Astrocyte of the cerebellum (primary cell): Measurements from ENCODE around the gene NPIPB6.
A peak's percentile ranks its signal among the peaks of the same experiment; 100 is the strongest.
"Not testable (repeated sequence)": the region's sequence is repeated elsewhere in the genome, so short reads cannot be mapped to it uniquely, and the experiment has no call there.

Experiments
- DNase-seq: peaks from one replicate; pipeline ENCODE4 v3.0.0-alpha.2; 2011; ENCODE audit warnings: low read depth
- H3K4me3 ChIP-seq: 2 replicates; pipeline ENCODE4 v1.5.1; 2011; ENCODE audit warnings: mild to moderate bottlenecking, low read depth, low read length, moderate library complexity
- in situ Hi-C: cut with HindIII; loops from 2 replicates; pipeline ENCODE4 v1.10.0; 2017; ENCODE audit warnings: low sequenced_read_pairs

The NPIPB6 gene

DNA sequence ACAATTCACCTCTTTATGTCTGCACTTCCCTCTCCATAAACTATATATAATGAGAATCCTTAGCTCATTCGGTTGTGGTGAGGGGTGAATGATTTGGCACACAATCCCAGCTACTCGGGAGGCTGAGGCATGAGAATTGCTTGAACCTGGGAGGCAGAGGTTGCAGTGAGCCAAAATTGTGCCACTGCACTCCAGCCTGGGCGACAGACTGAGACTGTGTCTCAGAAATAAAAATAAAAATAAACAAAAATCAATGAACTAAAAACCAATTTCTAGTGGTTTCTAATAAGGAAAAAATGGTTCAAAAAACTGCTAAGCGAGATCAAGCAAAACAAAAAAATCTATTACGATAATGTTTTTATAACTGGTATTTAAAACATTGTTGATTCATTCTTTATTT, at the start of gene NPIPB6:
Gene NPIPB6 (minus strand): TSS at position 101 of the 400 bp plus-strand sequence. CDS start 686 bp downstream, outside the sequence.
- DNase-seq, in situ Hi-C loops, H3K4me3 ChIP-seq: not testable (repeated sequence)

DNA sequence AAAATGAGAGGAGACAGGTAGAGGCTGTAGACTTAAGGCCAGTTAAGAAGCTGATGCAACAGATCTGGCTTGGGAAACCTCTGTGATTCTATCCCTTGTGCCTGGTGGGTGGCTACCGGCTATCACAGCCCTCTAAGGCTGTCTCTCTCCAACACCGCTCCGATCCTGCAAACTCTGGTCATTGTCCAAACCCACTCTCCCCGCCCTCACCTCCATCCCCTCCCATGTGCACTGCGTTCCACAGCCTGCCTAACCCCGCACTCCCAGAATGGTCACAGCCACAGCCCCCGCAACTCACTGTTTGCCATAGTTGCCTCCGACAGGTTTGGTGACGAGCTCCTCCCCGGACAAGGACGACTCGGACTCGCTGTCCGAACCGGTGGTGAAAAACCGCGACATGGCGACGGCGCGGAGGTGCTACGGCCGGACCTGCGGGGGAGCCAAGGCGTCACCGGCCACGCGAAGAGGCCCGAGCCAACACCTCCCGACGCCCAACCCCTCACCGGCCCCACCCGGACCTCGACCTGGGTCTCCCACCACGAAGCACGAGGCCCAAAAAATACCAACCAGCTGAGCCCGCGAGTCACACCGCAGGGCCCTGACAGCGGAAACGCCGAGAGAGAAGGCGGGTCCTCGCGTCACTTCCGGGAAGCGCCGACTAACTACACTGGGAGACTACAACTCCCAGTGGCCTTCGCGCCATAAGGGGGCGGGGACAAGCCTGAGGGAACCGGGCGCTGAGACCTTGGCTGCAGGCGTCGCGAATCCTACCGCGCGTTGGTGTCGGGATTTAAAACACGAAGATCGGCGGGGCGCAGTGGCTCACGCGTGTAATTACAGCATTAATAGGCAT, 40.1 kb upstream of the NPIPB6 start, which contains the start of gene EIF3CL:
Gene EIF3CL (minus strand): TSS at position 622 of the 853 bp plus-strand sequence. CDS start 223 bp downstream, at position 399.
- DNase-seq, in situ Hi-C loops: not testable (repeated sequence)
- H3K4me3 ChIP-seq, result peak within 1 kb of the TSS; percentile 31

DNA sequence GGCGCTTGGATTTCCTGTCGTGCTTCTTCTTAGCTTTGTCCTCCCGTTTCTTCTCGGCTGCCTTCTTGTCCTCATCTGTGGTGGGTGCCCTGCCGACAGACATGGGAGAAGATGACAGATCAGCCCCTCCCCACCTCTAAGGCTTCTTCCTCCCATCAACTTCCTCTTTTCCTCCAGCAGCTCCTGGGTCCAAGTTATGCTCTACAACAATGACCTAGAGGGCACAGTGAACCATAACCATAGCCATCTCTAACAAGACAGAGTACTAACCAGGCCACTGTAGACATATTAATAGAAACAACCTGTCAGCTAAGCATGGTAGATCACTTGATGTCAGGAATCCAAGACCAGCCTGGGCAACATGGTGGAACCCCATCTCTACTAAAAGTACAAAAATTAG, 28.7 kb upstream of the NPIPB6 start:
- H3K4me3 ChIP-seq, in situ Hi-C loops, DNase-seq: not testable (repeated sequence)

DNA sequence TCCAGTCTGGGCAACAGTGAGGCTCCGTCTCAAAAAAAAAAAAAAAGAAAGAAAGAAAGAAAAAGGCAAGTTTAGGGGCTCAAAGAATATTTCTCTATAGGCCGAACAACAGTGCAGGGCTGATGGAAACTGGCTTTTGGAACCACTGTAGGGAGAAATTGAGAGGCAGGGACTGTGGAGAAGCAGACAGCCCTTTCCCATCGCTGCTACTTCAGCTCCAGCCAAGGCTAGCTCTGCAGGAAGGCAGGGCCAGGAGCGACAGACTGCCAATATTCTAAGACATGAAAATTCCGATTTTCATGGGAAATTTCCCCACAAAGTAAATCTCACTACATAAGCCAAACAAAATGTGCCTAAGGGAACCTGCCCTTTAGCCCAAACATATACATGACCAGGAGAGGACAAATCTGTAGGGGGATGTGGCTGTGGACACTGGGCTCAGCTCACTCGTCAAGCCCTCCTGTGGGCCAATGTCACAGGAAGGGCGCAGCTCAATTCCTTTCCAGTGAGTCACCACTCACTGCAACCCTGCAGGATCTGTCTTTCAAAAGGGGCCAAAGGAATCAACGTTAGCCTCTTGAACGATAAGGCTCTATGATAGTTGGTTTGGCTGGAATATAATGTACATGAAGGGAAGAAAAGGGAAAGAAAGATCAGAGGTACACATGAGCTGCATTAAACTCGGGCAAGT, 19.0 kb upstream of the NPIPB6 start:
- DNase-seq, H3K4me3 ChIP-seq, in situ Hi-C loops: not testable (repeated sequence)

DNA sequence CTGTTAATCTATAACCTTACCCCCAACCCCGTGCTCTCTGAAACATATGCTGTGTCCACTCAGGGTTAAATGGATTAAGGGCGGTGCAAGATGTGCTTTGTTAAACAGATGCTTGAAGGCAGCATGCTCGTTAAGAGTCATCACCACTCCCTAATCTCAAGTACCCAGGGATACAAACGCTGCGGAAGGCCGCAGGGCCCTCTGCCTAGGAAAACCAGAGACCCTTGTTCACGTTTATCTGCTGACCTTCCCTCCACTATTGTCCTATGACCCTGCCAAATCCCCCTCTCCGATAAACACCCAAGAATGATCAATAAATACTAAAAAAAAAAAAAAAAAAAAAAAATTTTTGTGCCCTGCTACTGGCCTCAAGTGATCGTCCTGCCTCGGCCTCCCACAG, 14.5 kb upstream of the NPIPB6 start:
- H3K4me3 ChIP-seq, DNase-seq, in situ Hi-C loops: not testable (repeated sequence)

DNA sequence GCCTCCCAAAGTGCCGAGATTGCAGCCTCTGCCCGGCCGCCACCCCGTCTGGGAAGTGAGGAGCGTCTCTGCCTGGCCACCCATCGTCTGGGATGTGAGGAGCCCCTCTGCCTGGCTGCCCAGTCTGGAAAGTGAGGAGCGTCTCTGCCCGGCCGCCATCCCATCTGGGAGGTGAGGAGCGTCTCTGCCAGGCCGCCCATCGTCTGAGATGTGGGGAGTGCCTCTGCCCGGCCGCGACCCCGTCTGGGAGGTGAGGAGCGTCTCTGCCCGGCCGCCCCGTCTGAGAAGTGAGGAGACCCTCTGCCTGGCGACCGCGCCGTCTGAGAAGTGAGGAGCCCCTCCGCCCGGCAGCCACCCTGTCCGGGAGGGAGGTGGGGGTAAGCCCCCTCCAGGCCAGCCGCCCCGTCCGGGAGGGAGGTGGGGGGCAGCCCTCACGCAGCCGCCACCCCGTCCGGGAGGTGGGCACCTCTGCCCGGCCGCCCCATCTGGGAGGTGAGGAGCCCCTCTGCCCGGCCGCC, 13.9 kb upstream of the NPIPB6 start:
- DNase-seq, in situ Hi-C loops, H3K4me3 ChIP-seq: not testable (repeated sequence)

DNA sequence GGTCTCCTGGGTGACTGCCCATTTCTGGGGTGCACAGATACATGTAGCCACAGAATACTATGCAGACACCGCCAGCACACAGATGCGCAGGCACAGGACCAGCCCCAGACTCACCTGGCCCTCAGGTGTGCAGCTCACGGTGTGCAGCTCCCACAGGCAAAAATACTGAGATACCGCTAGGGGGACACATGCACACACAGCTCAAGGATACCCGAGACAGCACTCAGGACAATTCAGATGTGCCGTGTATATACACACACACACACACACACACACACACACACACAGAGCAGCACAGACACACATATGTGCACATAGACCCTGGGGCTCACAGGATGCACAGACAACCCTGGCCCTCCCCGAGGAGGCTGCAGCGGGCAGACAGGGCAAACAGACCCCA, 11.8 kb upstream of the NPIPB6 start:
- H3K4me3 ChIP-seq, DNase-seq, in situ Hi-C loops: not testable (repeated sequence)

DNA sequence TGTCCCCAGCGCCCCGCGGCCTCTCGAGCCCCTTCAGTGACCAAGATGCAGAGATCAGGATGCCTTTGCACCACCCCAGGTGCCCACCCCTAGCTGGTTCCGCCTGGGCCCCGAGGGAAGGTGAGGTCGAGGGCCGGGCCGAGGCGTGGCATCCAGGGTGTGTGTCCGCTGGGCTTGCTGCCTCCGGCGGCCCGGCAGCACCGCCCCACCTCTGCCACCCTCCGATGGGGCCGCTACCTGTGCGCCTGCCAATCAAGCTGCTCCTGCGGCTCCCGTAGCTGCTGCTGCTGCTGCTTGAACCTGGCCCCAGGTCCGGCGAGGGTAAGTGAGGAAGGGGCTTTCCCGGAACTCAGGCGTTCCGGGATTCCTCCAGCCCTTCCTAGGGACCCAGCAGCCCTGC, 11.0 kb upstream of the NPIPB6 start:
- in situ Hi-C loops, H3K4me3 ChIP-seq, DNase-seq: not testable (repeated sequence)

DNA sequence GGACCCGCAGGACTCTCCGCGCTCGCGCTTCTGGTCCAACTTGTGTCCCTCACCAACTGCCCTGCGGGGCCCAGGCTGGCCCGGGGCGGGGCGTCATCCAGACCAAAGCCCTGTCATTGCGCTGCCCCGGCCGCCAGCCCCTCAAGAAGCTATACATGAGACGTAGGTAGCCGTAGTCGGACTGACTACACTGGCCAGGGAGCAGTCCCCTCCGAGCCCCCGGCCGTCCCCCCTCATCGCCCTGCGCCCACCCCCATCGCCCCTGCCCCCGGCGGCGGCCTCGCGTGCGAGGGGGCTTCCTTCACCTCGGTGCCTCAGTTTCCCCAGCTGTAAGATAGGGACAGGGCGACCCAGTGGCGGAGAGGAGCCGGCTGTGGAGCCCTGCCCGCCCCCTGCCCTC, 4.6 kb upstream of the NPIPB6 start:
- DNase-seq, H3K4me3 ChIP-seq, in situ Hi-C loops: not testable (repeated sequence)

DNA sequence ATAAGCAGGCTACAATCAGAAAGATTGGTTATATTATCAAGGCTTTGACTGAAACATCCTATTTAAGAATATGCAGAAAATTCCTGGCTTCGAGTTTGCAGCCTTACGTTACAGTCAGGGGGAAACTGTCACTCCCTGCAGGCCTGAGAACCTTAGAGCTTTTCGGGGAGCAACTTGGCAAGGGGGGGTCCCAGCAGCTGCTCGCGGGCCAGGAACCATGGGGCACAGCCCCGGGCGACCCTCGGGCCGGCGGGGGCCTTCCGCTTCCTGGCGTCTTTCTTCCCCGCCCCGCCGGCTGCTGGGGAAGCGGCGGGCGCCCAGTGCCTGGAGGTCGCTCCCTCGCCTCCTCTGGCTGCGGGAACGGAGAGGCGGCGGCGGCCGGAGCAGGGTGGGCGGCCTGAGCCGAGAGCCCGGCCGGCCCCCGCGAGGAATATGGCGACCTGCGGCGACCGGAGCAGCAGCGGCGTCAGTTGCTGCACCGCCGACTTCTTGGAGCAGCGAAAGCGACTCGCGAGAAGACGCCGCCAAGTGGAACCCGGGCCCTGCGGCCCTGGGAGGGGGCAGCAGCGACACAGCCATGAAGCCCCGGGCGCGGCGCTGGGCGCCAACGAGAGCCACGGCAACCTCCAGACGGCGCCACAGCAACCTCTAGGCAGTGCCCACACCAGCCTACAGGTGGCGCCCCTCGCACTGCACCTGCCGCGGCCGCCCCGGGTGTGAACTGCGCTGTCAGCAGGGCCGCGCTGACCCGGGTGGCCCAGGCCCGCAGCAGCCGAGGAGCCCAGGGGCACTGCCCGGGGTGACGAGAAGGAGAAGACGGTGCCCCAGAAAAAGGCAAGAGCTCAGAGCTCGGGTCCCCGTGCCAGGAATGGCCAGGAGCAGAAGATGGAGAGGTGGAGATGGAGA, 1.2 kb upstream of the NPIPB6 start:
- DNase-seq, in situ Hi-C loops, H3K4me3 ChIP-seq: not testable (repeated sequence)

DNA sequence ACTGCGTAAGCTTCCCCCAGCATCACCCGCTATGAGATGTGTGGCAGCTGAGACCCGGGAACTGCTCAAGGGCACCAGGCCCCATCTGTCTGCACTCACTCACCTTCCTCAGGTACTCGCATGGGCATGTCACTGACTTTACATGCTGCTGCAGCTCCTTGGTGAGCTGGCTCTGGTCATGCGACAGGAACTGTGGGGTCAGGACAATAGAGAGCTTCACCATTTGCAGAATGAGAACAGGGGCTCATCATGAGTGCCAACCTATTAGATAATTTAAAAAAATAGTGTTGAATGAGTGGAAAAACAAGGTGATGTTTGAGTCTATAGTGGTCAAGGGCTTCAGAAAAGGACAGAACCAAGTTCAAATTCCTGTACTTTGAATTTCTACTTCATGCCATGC, 708 bp downstream of the NPIPB6 start:
- DNase-seq, H3K4me3 ChIP-seq, in situ Hi-C loops: not testable (repeated sequence)

DNA sequence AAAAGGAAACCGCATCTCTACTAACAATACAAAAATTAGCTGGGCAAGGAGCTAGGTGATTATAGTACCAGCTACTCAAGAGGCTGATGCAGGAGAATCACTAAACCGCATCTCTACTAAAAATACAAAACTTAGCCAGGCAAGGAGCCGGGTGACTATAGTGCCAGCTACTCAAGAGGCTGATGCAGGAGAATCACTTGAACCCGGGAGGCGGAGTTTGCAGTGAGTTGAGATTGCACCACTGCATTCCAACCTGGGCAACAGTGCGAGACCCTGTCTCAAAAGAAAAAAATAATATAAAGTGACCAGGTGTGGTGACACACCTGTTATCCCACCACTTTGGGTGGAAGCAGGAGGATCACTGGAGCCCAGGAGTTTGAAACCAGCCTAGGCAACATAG, 25.1 kb downstream of the NPIPB6 start:
- H3K4me3 ChIP-seq, DNase-seq, in situ Hi-C loops: not testable (repeated sequence)

DNA sequence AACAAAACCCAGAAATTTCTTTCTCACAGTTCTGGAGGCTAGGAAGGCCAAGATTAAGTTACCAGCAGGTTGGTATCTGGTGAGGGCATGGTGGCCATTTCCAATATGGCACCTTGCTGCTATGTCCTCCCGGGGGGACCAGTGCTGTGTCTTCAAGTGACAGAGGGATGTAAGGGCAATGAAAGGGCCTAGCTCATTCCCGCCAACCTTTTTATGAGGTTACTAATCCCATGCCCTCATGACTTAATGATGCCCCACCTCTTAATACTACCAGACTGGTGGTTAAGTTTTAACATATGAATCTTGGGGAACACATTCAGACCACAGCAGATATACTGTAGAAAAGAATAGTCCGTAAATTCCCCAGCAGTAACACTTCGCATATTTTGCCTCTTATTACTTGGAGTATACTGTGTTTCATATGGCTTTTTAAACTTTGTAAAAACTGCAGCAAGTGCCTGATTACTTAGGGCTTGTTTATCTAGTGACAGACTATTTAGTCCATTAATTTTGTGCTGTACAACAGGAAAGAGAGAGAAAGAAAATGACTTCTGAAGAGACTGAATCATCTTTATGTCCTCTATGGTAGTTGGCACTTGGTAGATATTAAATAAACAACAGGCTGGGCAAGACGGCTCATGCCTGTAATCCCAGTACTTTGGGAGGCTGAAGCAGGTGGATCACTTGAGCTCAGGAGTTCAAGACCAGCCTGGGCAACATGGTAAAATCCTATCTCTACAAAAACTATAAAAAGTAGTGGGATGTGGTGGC, 26.2 kb downstream of the NPIPB6 start:
- DNase-seq, in situ Hi-C loops, H3K4me3 ChIP-seq: not testable (repeated sequence)

DNA sequence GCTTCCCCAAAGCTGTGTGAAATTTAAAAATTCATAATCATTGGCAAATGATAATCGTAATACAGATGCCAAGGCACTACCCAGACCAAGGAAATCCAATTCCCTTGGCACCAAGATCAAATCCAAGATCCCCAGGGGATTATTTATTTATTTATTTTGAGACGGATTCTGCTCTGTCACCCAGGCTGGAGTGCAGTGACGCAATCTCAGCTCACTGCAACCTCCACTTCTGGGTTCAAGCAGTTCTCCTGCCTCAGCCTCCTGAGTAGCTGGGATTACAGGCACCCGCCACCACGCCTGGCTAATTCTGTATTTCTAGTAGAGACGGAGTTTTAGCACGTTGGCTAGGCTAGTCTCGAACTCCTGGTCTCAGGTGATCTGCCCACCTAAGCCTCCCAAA, 27.6 kb downstream of the NPIPB6 start:
- H3K4me3 ChIP-seq, DNase-seq, in situ Hi-C loops: not testable (repeated sequence)

DNA sequence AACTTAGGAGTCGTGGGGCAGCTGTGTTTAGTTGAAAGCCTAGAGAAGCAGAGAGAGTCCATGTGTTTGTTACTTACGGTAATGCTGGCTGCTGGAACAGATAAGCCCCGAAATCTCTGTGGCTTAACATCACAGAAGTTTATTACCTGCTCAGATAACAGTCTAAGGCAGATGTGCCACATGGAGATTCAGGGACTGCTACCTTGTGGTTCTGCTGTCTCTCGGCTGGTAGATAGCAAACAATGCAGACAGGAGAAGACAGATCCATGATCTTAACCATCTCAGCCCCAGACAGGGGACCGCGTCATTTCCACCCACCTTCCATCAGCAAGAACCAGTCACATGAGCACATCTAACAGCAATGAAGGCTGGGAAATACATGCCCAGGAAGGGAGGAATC, 30.7 kb downstream of the NPIPB6 start:
- DNase-seq, in situ Hi-C loops, H3K4me3 ChIP-seq: not testable (repeated sequence)

DNA sequence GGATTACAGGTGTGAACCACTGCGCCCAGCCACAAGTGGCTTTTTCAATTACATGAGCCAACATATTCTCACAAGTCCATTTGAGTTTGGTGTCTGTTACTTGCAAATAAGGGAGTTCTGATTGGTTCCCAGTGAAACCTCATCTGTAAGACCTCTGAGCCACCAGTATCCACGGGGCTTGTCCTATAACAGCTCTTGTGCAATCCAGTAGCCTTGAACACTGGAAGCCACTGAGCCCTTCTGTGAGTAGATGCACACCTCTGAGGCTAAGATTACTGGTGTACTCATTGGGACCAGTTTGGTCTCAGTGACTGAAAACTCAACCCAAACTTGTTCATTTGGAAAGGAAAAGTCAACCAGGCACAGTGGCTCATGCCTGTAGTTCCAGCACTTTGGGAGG, 32.3 kb downstream of the NPIPB6 start:
- in situ Hi-C loops, DNase-seq, H3K4me3 ChIP-seq: not testable (repeated sequence)
